ENCODE results near the gene MYH13.

The MYH13 gene

DNA sequence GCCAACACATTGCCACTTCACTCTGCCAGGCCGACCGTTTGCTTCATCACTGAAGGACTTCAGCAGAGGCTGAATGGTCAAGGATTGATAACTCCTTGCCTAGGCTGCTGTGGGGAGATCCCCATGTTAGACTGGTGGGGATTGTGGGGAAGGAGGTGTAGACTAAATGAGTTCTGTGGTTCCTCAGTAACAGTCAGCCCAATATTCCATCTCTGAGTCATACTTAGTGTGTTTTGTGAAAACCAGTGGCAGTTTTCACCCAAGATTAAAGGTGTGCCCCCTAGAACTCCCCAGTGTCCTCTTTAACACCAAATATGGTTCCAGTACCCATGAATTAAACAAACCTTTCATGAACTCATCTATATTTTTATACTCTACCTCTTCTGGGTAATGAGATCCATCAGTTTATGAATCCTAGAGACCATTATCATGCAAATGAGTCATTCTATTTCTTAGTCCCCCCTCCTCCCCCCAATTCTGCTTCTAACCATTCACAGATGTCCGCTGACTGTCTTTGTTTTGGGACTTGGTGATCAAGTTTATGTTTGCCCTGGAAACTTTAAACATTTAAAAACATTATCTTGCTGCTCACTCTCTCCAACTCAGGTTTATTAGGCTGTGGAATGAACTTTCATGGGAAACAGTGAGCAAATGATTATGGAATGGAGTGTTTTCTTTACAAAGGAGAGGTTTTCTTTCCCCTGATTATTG, 107.6 kb downstream of the MYH13 start:
- DNase-seq (ENCODE audit: low read depth) = no peak
- H3K4me3 ChIP-seq (ENCODE audit: low read length) = no peak overlapping the region
- TF ChIP-seq, protein P1, sequence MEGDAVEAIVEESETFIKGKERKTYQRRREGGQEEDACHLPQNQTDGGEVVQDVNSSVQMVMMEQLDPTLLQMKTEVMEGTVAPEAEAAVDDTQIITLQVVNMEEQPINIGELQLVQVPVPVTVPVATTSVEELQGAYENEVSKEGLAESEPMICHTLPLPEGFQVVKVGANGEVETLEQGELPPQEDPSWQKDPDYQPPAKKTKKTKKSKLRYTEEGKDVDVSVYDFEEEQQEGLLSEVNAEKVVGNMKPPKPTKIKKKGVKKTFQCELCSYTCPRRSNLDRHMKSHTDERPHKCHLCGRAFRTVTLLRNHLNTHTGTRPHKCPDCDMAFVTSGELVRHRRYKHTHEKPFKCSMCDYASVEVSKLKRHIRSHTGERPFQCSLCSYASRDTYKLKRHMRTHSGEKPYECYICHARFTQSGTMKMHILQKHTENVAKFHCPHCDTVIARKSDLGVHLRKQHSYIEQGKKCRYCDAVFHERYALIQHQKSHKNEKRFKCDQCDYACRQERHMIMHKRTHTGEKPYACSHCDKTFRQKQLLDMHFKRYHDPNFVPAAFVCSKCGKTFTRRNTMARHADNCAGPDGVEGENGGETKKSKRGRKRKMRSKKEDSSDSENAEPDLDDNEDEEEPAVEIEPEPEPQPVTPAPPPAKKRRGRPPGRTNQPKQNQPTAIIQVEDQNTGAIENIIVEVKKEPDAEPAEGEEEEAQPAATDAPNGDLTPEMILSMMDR (conservative IDR thresholded peaks at IDR 0.05; ENCODE audit: low read depth, low read length) = no peak

DNA sequence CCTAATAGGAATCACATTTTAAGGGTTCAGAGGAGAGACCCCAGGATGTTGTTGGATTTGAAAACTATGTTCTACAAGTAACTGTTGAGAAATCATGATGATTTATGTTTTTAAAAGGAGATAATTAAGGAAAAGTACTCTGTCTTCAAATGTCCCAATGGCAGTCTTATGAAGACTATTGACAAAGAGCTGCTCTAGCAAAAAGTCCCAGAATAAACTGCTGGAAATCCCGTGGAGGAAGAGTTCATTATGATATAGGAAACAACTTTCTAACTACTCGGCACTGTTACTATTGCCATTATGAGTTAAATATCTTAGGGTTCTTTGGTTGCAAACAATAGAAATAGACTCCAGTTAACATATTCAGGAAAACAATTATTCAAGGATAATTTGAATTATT, 108.8 kb downstream of the MYH13 start:
- TF ChIP-seq, protein P1 (conservative IDR thresholded peaks at IDR 0.05; ENCODE audit: low read depth, low read length) = no peak
- DNase-seq (ENCODE audit: low read depth) = no peak
- H3K4me3 ChIP-seq (ENCODE audit: low read length) = no peak overlapping the region

- TF ChIP-seq, protein P1 (conservative IDR thresholded peaks at IDR 0.05; ENCODE audit: low read depth, low read length) = no peak
- H3K4me3 ChIP-seq (ENCODE audit: low read length) = no peak overlapping the region
- DNase-seq (ENCODE audit: low read depth) = no peak
These were observed 110.4 kb downstream of the MYH13 start for GRCh38 chr17:10262451-10262850.

DNA sequence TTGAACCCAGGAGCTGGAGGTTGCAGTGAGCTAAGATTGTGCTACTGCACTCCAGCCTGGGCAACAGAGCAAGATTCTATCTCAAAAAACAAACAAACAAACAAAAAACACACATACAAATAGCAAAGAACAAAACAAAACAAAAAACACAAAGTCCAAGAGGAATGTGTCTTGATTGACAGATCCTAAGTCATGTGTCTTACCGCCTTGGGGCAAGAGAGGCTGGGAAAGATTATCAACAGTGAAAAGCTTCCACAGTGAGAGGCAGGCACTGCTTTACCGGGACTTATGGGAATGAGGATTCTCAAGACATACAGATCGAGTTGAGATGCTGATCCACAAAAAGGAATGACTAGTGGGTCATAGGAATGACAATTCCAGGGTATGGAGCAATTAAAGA, 111.7 kb downstream of the MYH13 start:
- no peak for DNase-seq (ENCODE audit: low read depth)
- TF ChIP-seq, protein P1 (conservative IDR thresholded peaks at IDR 0.05; ENCODE audit: low read depth, low read length) = no peak
- no peak overlapping the region for H3K4me3 ChIP-seq (ENCODE audit: low read length)

DNA sequence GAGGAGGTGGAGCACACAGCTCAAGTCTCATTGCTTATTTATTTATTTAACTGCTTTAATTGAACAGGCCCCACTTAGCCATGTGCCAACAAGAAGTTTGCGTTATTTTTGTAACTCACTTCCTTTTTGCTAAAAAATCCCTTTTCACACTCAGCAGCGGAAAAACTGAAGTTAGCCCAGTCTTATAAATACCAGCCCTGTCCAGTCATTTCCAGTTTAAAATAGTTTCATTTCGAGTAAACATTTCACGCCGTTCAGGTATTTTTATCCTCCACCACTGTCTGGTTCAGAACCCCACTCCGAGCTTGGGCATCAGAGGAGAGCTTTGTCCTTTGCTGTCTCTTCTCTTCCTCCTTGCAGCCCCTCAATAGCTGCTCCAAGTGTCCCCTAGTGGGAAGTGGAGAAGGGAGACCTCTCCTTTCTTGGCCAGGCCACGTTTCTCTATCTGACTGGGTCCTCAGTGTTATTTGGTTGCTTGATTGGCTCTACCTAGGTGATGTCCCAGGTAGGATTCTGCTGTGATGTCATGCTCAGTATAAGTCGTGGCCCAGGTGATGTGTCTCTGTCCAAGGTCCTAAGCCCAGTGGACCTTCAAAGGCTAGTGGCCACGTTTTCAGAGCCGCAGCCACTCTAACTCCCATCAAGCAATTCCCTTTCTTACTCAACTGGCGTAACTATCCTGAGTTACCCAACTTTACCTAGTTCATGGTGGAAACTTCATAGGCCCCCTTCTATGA, 121.4 kb downstream of the MYH13 start:
- no peak for DNase-seq (ENCODE audit: low read depth)
- TF ChIP-seq, protein P1 (conservative IDR thresholded peaks at IDR 0.05; ENCODE audit: low read depth, low read length) = no peak
- H3K4me3 ChIP-seq (ENCODE audit: low read length) = no peak overlapping the region

Data from retinal pigment epithelial cell (primary cell).